A673 (cell line): ENCODE data around the gene CCN5.

Source experiments
- CTCF ChIP-seq: fragments of 300-800, 200-600 bp; sonication (generic); conservative IDR thresholded peaks from 2 replicates; pipeline ENCODE4 v1.5.1; 2017; ENCODE audit warnings: low read depth, mild to moderate bottlenecking, antibody characterized with exemption, low read length, moderate library complexity, mixed read lengths
- EZH2 ChIP-seq: fragments of 200-600 bp; sonication (generic); IDR thresholded peaks from 2 replicates; pipeline ENCODE4 v1.6.1; 2017; ENCODE audit warnings: borderline replicate concordance, low read depth, mild to moderate bottlenecking, mixed read lengths, antibody characterized with exemption, low read length; ENCODE audit not compliant: poor library complexity, severe bottlenecking

DNA sequence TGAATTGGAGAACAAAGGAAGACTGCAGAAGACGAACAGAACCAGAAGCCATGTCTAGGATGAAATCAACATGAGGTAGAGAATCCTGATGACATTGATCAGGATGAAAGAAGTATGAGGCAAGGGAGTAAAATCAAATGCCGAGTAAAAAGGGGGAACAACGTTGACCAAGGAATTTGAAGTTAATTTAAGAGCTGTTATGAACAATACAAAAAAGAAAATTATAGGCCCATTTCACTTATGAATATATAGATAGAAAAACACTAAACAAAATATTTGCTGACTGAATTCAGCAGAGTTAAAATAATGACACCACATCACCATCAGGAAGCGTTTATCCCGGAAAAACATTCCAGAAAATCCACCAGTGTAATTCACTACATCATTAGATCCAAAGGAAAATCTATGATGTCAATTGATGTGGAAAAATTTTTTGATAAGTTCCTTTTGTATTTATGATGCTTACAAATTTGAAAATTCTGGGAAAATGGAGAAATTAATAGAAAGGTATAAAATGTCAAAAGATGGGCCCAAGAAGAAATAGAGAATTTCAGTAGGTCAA, 8.1 kb upstream of the CCN5 start:
- TF ChIP-seq CTCF (no peak), EZH2 (no peak)
